Raji (cell line): ENCODE measurements around the gene NMU.

ENCODE experiments used
- POLR2A ChIP-seq: IDR thresholded peaks from 2 replicates; pipeline ENCODE4 v1.6.1; 2011; ENCODE audit warnings: low read depth, low read length, control low read depth; ENCODE audit not compliant: insufficient read depth

Gene NMU

GRCh38 chr4:55598641-55599040, 37.5 kb downstream of the NMU start:
- TF ChIP-seq POLR2A: no peak

GRCh38 chr4:55592014-55592413, 44.1 kb downstream of the NMU start, which contains the start of gene PDCL2:
Gene PDCL2 (minus strand): TSS chr4:55592245. CDS start chr4:55592109, 136 bp downstream.
- TF ChIP-seq POLR2A: no peak

- no peak for TF ChIP-seq POLR2A
These were observed 47.9 kb downstream of the NMU start for GRCh38 chr4:55588160-55588559.

- no peak for TF ChIP-seq POLR2A
These were observed 57.6 kb downstream of the NMU start for GRCh38 chr4:55578341-55579010.

GRCh38 chr4:55575513-55575912, 60.6 kb downstream of the NMU start:
- TF ChIP-seq POLR2A: no peak

- TF ChIP-seq POLR2A: no peak
These were observed 61.8 kb downstream of the NMU start for GRCh38 chr4:55574252-55574651.

GRCh38 chr4:55571806-55572205, 64.3 kb downstream of the NMU start:
- TF ChIP-seq POLR2A: no peak

GRCh38 chr4:55568905-55569504, 67.1 kb downstream of the NMU start:
- no peak for TF ChIP-seq POLR2A

- TF ChIP-seq POLR2A: no peak
These were observed 74.2 kb downstream of the NMU start for GRCh38 chr4:55561889-55562288.

GRCh38 chr4:55560096-55560495, 76.0 kb downstream of the NMU start:
- TF ChIP-seq POLR2A: no peak

GRCh38 chr4:55554453-55555030, 81.6 kb downstream of the NMU start:
- TF ChIP-seq POLR2A: no peak

- no peak for TF ChIP-seq POLR2A
These were observed 82.5 kb downstream of the NMU start for GRCh38 chr4:55553441-55554201.

GRCh38 chr4:55549888-55550287, 86.2 kb downstream of the NMU start:
- no peak for TF ChIP-seq POLR2A

GRCh38 chr4:55547918-55548317, 88.2 kb downstream of the NMU start:
- TF ChIP-seq POLR2A: no peak

- no peak for TF ChIP-seq POLR2A
These were observed 88.7 kb downstream of the NMU start for GRCh38 chr4:55547466-55547770.
